Measurements from ENCODE around the gene STYXL1.
"Not testable (repeated sequence)": the region's sequence is repeated elsewhere in the genome, so short reads cannot be mapped to it uniquely, and the experiment has no call there.

Gene STYXL1

DNA sequence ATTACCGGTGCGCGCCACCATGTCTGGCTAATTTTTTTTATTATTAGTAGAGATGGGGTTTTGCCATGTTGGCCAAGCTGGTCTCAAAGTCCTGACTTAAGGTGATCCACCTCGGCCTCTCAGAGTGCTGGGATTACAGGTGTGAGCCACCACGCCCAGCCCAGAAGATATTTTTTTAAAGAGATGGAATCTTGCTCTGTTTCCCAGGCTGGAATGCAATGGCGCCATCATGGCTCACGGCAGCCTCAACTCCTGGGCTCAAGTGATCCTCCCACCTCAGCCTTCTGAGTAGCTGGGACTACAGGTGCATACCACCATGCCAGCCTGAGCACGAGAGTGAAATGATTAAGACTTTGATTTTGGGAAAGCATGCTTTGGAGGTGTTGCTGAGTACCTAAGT, 4.9 kb upstream of the STYXL1 start:
- H3K9me3 ChIP-seq (ENCODE audit: low read length); H3K27ac ChIP-seq (ENCODE audit: low read depth, low read length); H3K27me3 ChIP-seq (ENCODE audit: control insufficient read depth in 1 of 2, insufficient read depth in 2 of 2, low read length in 2 of 2); H3K9ac ChIP-seq (ENCODE audit: low read length); H3K4me3 ChIP-seq (ENCODE audit: low read depth in 1 of 2, low read length in 2 of 2): not testable (repeated sequence)
- peaks cover 20% of the 10 kb centered on the region for H3K36me3 ChIP-seq (ENCODE audit: insufficient read depth, low read length)
- peaks cover 20% of the 10 kb centered on the region for H3K4me1 ChIP-seq (ENCODE audit: insufficient read depth, low read length)

DNA sequence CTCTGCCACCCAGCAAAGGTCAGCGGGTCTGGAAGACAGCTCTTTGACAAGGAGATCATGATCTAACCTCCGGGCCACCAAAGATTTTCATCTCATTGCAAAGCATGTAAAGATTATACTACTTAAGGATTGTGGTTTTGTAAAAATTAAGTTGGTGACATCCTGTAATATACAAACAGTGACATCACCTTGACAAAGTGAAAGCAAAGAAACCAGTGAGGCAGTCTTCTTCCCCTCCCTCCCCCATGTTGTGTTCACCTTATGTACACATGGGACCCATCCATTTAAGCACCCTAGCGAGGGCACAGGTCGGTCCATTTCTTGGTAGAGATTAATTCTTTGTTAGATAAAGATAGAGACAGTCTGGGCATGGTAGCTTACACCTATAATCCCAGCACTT, 4.0 kb upstream of the STYXL1 start:
- Histone ChIP-seq H3K9ac (ENCODE audit: low read length) (no peak overlapping the region), H3K27ac (ENCODE audit: low read depth, low read length) (no peak overlapping the region), H3K4me3 (ENCODE audit: low read depth in 1 of 2, low read length in 2 of 2) (no peak overlapping the region), H3K4me1 (ENCODE audit: insufficient read depth, low read length) (peaks cover 20% of the 10 kb centered on the region), H3K36me3 (ENCODE audit: insufficient read depth, low read length) (peaks cover 12% of the 10 kb centered on the region), H3K9me3 (ENCODE audit: low read length) (no peaks in the 10 kb centered on the region), H3K27me3 (ENCODE audit: control insufficient read depth in 1 of 2, insufficient read depth in 2 of 2, low read length in 2 of 2) (no peaks in the 10 kb centered on the region)

GRCh38 chr7:76050545-76050944, 2.7 kb upstream of the STYXL1 start:
- Histone ChIP-seq H3K4me3 (ENCODE audit: low read depth in 1 of 2, low read length in 2 of 2) (no peak overlapping the region), H3K4me1 (ENCODE audit: insufficient read depth, low read length) (peaks cover 26% of the 10 kb centered on the region), H3K36me3 (ENCODE audit: insufficient read depth, low read length) (peaks cover 10% of the 10 kb centered on the region), H3K27me3 (ENCODE audit: control insufficient read depth in 1 of 2, insufficient read depth in 2 of 2, low read length in 2 of 2) (no peaks in the 10 kb centered on the region), H3K9ac (ENCODE audit: low read length) (no peak overlapping the region), H3K9me3 (ENCODE audit: low read length) (no peaks in the 10 kb centered on the region), H3K27ac (ENCODE audit: low read depth, low read length) (no peak overlapping the region)

GRCh38 chr7:76049295-76049694, 1.5 kb upstream of the STYXL1 start:
- H3K9ac ChIP-seq (ENCODE audit: low read length) = no peak overlapping the region
- peak overlapping the region in 1 of 2 donors; percentile 94 for H3K4me3 ChIP-seq (ENCODE audit: low read depth in 1 of 2, low read length in 2 of 2)
- H3K9me3 ChIP-seq (ENCODE audit: low read length) = no peaks in the 10 kb centered on the region
- no peak overlapping the region for H3K27ac ChIP-seq (ENCODE audit: low read depth, low read length)
- no peaks in the 10 kb centered on the region for H3K27me3 ChIP-seq (ENCODE audit: control insufficient read depth in 1 of 2, insufficient read depth in 2 of 2, low read length in 2 of 2)
- H3K36me3 ChIP-seq (ENCODE audit: insufficient read depth, low read length) = peaks cover 7% of the 10 kb centered on the region
- H3K4me1 ChIP-seq (ENCODE audit: insufficient read depth, low read length) = peaks cover 22% of the 10 kb centered on the region

DNA sequence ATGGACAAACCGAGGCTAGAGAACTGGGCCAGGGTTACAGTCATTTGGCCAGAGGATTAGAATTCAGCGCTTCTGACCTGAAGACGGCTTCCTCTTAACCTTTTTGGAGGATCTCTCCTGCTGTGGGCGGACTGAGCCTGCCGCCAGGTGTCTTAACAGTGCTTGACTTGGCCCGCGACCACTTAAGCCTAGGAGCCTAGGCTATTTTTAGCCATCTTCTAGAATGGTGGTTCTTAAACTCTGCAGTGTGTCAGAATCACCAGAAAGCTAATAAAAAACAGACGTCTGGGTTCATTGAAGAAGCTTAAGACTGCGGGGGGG, 828 bp upstream of the STYXL1 start:
- Histone ChIP-seq H3K36me3 (ENCODE audit: insufficient read depth, low read length) (peaks cover 7% of the 10 kb centered on the region), H3K27ac (ENCODE audit: low read depth, low read length) (peak overlapping the region; percentile 98), H3K9ac (ENCODE audit: low read length) (peak overlapping the region; percentile 95), H3K27me3 (ENCODE audit: control insufficient read depth in 1 of 2, insufficient read depth in 2 of 2, low read length in 2 of 2) (no peaks in the 10 kb centered on the region), H3K4me1 (ENCODE audit: insufficient read depth, low read length) (peaks cover 16% of the 10 kb centered on the region), H3K4me3 (ENCODE audit: low read depth in 1 of 2, low read length in 2 of 2) (peak overlapping the region; percentile 94 to 99), H3K9me3 (ENCODE audit: low read length) (no peaks in the 10 kb centered on the region)

DNA sequence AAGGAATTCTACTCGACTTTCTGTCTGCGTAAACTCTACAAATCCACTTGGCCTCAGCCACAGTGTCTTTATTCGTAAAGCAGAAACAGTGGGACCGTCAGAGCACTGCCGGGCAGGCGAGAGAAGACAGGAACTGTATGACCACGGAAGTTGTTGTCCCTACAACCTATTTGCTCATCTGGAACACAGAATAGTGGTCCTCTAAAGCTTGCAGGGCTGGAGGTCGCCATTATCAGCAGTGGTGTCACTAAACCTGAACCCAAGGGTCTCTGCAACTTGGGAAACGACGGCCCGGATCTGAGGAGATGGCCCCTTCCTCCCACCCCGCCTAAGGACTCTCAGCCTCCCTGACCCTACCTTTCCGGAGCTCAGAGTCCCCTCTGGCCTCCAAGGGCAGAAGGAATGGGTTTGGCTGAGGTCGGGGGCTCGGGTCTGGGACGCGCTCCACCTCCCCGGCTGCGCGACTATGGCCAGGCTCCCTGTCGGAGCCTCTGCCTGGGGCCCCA, 442 bp downstream of the STYXL1 start:
- peak overlapping the region; percentile 95 for H3K9ac ChIP-seq (ENCODE audit: low read length)
- peaks cover 16% of the 10 kb centered on the region for H3K4me1 ChIP-seq (ENCODE audit: insufficient read depth, low read length)
- peak overlapping the region; percentile 98 for H3K27ac ChIP-seq (ENCODE audit: low read depth, low read length)
- peak overlapping the region; percentile 94 to 99 for H3K4me3 ChIP-seq (ENCODE audit: low read depth in 1 of 2, low read length in 2 of 2)
- H3K36me3 ChIP-seq (ENCODE audit: insufficient read depth, low read length) = peaks cover 7% of the 10 kb centered on the region
- no peaks in the 10 kb centered on the region for H3K27me3 ChIP-seq (ENCODE audit: control insufficient read depth in 1 of 2, insufficient read depth in 2 of 2, low read length in 2 of 2)
- no peaks in the 10 kb centered on the region for H3K9me3 ChIP-seq (ENCODE audit: low read length)

- H3K4me1 ChIP-seq (ENCODE audit: insufficient read depth, low read length) = peaks cover 15% of the 10 kb centered on the region
- no peaks in the 10 kb centered on the region for H3K36me3 ChIP-seq (ENCODE audit: insufficient read depth, low read length)
- H3K9ac ChIP-seq (ENCODE audit: low read length) = no peak overlapping the region
- H3K27me3 ChIP-seq (ENCODE audit: control insufficient read depth in 1 of 2, insufficient read depth in 2 of 2, low read length in 2 of 2) = no peaks in the 10 kb centered on the region
- no peak overlapping the region for H3K4me3 ChIP-seq (ENCODE audit: low read depth in 1 of 2, low read length in 2 of 2)
- H3K9me3 ChIP-seq (ENCODE audit: low read length) = no peaks in the 10 kb centered on the region
- H3K27ac ChIP-seq (ENCODE audit: low read depth, low read length) = no peak overlapping the region
These were observed 3.4 kb downstream of the STYXL1 start for GRCh38 chr7:76044375-76044865.

- Histone ChIP-seq H3K9ac (ENCODE audit: low read length) (no peak overlapping the region), H3K9me3 (ENCODE audit: low read length) (no peaks in the 10 kb centered on the region), H3K36me3 (ENCODE audit: insufficient read depth, low read length) (no peaks in the 10 kb centered on the region), H3K4me3 (ENCODE audit: low read depth in 1 of 2, low read length in 2 of 2) (no peak overlapping the region), H3K27me3 (ENCODE audit: control insufficient read depth in 1 of 2, insufficient read depth in 2 of 2, low read length in 2 of 2) (no peaks in the 10 kb centered on the region), H3K27ac (ENCODE audit: low read depth, low read length) (no peak overlapping the region), H3K4me1 (ENCODE audit: insufficient read depth, low read length) (no peaks in the 10 kb centered on the region)
These were observed 7.7 kb downstream of the STYXL1 start for GRCh38 chr7:76040126-76040525.

DNA sequence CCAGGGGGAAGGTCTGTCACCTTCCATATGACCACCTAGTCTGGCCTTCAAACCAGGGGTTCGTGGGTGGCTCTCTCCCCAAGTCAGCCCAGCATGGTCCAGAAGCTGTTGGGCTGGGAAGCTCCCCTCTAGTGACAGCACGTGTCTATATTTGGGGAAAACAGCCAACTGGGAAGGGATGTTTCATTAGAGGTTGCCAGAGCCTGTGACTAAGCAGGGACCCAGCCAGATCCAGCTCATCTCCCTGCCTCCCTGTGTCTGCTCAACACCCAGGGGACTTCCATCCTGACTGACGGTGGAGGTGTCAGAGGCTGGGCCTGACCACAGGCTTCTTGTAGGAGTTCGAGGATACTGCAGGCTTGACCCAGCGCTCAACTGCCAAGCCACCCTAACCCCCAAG, 10.5 kb downstream of the STYXL1 start:
- H3K27me3 ChIP-seq (ENCODE audit: control insufficient read depth in 1 of 2, insufficient read depth in 2 of 2, low read length in 2 of 2) = no peaks in the 10 kb centered on the region
- no peaks in the 10 kb centered on the region for H3K9me3 ChIP-seq (ENCODE audit: low read length)

DNA sequence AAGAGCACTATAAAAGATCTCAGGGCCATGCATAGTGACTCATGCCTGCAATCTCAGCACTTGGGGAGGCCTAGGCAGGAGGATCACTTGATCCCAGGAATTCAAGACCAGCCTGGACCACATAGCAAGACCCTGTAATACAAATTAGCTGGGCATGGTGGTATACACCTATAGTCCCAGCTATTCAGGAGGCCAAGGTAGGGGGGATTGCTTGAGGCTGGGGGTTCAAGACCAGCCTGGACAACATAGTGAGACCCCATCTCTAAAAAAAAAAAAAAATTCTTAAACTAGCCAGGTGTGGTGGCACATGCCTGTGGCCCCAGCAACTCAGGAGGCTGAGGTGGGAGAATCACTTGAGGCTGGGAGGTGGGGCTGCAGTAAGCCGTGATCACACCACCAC, 15.8 kb downstream of the STYXL1 start:
- no peaks in the 10 kb centered on the region for H3K9me3 ChIP-seq (ENCODE audit: low read length)
- H3K4me1 ChIP-seq (ENCODE audit: insufficient read depth, low read length) = no peaks in the 10 kb centered on the region
- H3K9ac ChIP-seq (ENCODE audit: low read length) = no peak overlapping the region
- no peaks in the 10 kb centered on the region for H3K36me3 ChIP-seq (ENCODE audit: insufficient read depth, low read length)
- no peaks in the 10 kb centered on the region for H3K27me3 ChIP-seq (ENCODE audit: control insufficient read depth in 1 of 2, insufficient read depth in 2 of 2, low read length in 2 of 2)
- H3K27ac ChIP-seq (ENCODE audit: low read depth, low read length) = no peak overlapping the region
- H3K4me3 ChIP-seq (ENCODE audit: low read depth in 1 of 2, low read length in 2 of 2) = no peak overlapping the region

More for the DNA sequence above, 10.5 kb downstream of the STYXL1 start:
- H3K4me1 ChIP-seq (ENCODE audit: insufficient read depth, low read length) = no peaks in the 10 kb centered on the region
- H3K36me3 ChIP-seq (ENCODE audit: insufficient read depth, low read length) = no peaks in the 10 kb centered on the region
- no peak overlapping the region for H3K9ac ChIP-seq (ENCODE audit: low read length)
- no peak overlapping the region for H3K4me3 ChIP-seq (ENCODE audit: low read depth in 1 of 2, low read length in 2 of 2)
- no peak overlapping the region for H3K27ac ChIP-seq (ENCODE audit: low read depth, low read length)

GRCh38 chr7:76029682-76030081, 18.1 kb downstream of the STYXL1 start:
- H3K27ac ChIP-seq (ENCODE audit: low read depth, low read length); H3K4me1 ChIP-seq (ENCODE audit: insufficient read depth, low read length); H3K27me3 ChIP-seq (ENCODE audit: control insufficient read depth in 1 of 2, insufficient read depth in 2 of 2, low read length in 2 of 2); H3K9me3 ChIP-seq (ENCODE audit: low read length); H3K4me3 ChIP-seq (ENCODE audit: low read depth in 1 of 2, low read length in 2 of 2); H3K36me3 ChIP-seq (ENCODE audit: insufficient read depth, low read length); H3K9ac ChIP-seq (ENCODE audit: low read length): not testable (repeated sequence)

DNA sequence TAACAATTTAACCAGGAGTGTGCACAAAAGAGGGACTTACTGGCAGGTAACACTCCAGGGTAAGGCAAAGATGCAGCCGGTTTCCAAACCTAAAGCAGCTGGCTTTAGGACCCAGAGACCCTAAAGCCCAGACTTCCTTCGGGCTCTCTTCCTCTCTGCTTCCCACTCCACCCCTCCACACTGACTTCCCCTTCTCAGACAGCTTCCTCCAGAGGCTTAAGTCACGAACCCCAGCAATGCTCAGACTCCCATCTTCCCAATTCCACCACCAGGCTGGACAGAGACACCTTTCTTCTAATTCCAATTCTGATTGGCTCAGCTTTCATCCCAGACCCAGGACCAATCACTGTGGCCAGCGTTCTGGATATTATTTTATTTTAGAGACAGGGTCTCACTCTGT, 24.8 kb downstream of the STYXL1 start:
- Histone ChIP-seq H3K27ac (ENCODE audit: low read depth, low read length) (no peak overlapping the region), H3K9ac (ENCODE audit: low read length) (no peak overlapping the region), H3K9me3 (ENCODE audit: low read length) (no peaks in the 10 kb centered on the region), H3K36me3 (ENCODE audit: insufficient read depth, low read length) (peaks cover 11% of the 10 kb centered on the region), H3K4me3 (ENCODE audit: low read depth in 1 of 2, low read length in 2 of 2) (no peak overlapping the region), H3K27me3 (ENCODE audit: control insufficient read depth in 1 of 2, insufficient read depth in 2 of 2, low read length in 2 of 2) (no peaks in the 10 kb centered on the region), H3K4me1 (ENCODE audit: insufficient read depth, low read length) (no peaks in the 10 kb centered on the region)
